Mononuclear cell (primary cell): ENCODE measurements around the gene PLEKHG5. TPM values are rescaled to one million over a fixed set of nuclear protein-coding genes. Genes with fewer than 3 reads are reported as not detected.
A peak's percentile ranks its signal among the peaks of the same experiment; 100 is the strongest.

Source experiments
- H3K27me3 ChIP-seq: 2 replicates; pipeline ENCODE4 v1.6.0; 2011; ENCODE audit warnings: low read length, control low read depth; ENCODE audit not compliant: insufficient read depth
- H3K4me1 ChIP-seq: 2 replicates; pipeline ENCODE4 v1.5.1; 2011; ENCODE audit warnings: mild to moderate bottlenecking, low read length, control low read depth; ENCODE audit not compliant: insufficient read depth
- H3K4me3 ChIP-seq: 2 replicates; pipeline ENCODE4 v1.5.1; 2011; ENCODE audit warnings: mild to moderate bottlenecking, low read length, moderate library complexity
- H3K9me3 ChIP-seq: 2 replicates; pipeline ENCODE4 v1.5.1; 2011; ENCODE audit warnings: low read depth, mild to moderate bottlenecking, control low read depth, low read length
- total RNA-seq: library from RNA; depleted of rRNA; stranded (reverse); fragments of >200 nt; gene quantifications from one replicate; pipeline ENCODE4 v1.2.3, GENCODE V29; 2012

Gene PLEKHG5, protein sequence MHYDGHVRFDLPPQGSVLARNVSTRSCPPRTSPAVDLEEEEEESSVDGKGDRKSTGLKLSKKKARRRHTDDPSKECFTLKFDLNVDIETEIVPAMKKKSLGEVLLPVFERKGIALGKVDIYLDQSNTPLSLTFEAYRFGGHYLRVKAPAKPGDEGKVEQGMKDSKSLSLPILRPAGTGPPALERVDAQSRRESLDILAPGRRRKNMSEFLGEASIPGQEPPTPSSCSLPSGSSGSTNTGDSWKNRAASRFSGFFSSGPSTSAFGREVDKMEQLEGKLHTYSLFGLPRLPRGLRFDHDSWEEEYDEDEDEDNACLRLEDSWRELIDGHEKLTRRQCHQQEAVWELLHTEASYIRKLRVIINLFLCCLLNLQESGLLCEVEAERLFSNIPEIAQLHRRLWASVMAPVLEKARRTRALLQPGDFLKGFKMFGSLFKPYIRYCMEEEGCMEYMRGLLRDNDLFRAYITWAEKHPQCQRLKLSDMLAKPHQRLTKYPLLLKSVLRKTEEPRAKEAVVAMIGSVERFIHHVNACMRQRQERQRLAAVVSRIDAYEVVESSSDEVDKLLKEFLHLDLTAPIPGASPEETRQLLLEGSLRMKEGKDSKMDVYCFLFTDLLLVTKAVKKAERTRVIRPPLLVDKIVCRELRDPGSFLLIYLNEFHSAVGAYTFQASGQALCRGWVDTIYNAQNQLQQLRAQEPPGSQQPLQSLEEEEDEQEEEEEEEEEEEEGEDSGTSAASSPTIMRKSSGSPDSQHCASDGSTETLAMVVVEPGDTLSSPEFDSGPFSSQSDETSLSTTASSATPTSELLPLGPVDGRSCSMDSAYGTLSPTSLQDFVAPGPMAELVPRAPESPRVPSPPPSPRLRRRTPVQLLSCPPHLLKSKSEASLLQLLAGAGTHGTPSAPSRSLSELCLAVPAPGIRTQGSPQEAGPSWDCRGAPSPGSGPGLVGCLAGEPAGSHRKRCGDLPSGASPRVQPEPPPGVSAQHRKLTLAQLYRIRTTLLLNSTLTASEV
- 2.1 TPM for total RNA-seq

DNA sequence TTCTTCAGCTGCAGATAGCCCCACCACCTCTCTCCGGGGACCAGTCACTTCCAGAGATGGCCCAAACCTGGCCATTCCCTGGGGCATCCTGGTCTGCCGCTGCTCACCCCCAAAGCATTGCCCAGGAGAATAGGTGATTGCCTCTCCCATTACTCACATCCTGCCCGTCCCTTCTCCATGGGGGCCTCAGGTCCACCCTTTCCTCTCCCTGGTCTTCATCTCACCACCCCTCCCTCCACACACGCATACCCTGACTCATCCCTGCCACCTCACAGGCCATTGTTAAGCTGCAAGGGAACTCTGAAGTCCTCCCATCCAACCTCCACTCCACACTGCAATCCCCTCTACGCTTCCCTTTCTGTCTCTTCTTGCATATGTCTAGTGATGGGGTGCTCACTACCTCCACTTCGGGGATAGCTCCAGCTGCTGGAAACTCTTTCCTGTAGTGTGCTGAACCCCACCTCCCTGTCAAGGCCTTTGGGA, at the start of gene PLEKHG5:
PLEKHG5 (minus strand) TSS at position 188 of the 483 bp plus-strand sequence. CDS start 14,096 bp downstream, outside the sequence.
- Histone ChIP-seq H3K9me3 (no peaks in the 10 kb centered on the region), H3K4me3 (peak within 1 kb of the TSS; percentile 30), H3K27me3 (peaks cover 2% of the 10 kb centered on the region), H3K4me1 (peaks cover 5% of the 10 kb centered on the region)

DNA sequence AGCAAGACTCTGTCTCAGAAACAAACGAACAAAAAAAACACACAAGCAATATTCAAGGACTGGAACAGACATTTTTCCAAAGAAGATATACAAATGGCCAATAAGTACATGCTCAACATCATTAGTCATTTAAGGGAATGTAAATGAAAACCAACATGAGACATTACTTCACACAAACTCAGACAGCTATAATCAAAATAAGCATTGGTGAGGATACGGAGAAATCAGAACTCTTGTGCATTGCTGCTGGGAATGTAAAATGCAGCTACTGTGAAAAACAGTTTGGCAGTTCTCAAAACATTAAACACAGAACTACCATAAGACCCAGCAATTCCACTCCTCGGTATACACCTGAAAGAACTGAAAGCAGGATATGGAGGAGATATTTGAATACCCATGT, 47.5 kb upstream of the PLEKHG5 start:
- H3K9me3 ChIP-seq: no peaks in the 10 kb centered on the region
- no peaks in the 10 kb centered on the region for H3K4me1 ChIP-seq
- no peaks in the 10 kb centered on the region for H3K27me3 ChIP-seq
- no peak overlapping the region for H3K4me3 ChIP-seq

DNA sequence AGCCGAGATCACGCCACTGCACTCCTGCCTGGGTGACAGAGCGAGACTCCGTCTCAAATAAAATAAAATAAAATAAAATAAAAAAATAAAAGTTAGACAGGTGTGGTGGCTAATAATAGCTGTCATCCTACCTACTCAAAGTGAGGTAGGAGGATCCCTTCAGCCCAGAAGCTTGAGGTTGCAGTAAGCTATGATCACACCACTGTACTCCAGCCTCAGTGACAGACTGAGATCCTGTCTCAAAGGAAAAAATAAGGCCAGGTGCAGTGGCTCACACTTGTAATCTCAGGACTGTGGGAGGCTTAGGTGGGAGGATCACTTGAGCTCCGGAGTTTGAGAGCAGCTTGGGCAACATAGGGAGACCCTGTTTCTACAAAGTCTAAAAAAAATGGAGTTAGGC, 44.8 kb upstream of the PLEKHG5 start:
- H3K4me3 ChIP-seq: no peak overlapping the region
- no peaks in the 10 kb centered on the region for H3K4me1 ChIP-seq
- no peaks in the 10 kb centered on the region for H3K9me3 ChIP-seq
- H3K27me3 ChIP-seq: no peaks in the 10 kb centered on the region

DNA sequence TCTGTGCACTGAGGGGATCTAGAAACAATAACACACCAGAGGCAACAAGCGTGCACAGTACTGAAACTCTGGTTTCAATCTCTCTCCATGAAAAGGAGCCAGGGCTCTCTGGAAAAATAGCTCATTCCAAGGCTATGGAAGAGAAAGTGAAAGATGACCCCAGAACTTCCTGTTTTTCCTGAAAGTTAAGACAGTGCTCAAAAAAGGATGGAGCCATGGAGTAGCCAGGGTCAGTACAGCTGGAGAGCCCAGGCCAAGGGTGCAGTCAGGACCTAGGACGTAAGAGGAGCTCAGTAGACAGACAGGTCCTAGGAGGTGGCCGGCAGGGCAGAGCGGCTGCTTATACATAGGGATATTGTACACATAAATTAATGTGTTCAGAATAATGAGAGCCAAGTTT, 43.7 kb upstream of the PLEKHG5 start:
- no peaks in the 10 kb centered on the region for H3K27me3 ChIP-seq
- H3K4me1 ChIP-seq: no peaks in the 10 kb centered on the region
- H3K9me3 ChIP-seq: no peaks in the 10 kb centered on the region
- H3K4me3 ChIP-seq: no peak overlapping the region

DNA sequence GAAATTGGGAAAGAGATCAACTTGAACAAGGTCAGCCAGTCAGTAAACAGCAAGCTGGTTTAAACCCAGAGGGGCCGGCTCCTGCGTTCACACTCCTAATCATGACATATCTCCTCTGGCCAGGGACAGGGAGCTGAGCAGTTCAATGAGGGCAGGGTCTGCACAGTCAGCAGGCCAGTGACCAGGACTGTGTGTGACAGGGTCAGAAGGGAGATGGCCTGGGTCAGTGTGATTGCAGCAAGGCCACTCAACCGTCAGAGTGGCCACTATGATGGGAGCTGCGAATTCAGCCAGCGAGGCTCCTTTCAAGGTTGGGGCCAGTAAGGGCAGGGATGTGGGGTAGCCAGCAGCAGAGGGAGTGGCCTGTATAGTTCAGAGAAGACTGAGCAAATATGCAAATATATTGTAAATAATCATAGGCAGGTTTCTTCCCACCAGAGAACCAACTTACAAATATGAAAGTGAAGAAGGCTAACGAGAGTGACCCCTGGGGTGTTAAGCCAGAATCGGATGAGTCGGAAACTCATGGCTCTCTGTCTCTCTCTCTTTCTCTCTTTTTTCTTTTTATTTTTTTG, 42.9 kb upstream of the PLEKHG5 start:
- Histone ChIP-seq H3K4me1 (no peaks in the 10 kb centered on the region), H3K4me3 (no peak overlapping the region), H3K9me3 (no peaks in the 10 kb centered on the region), H3K27me3 (no peaks in the 10 kb centered on the region)

DNA sequence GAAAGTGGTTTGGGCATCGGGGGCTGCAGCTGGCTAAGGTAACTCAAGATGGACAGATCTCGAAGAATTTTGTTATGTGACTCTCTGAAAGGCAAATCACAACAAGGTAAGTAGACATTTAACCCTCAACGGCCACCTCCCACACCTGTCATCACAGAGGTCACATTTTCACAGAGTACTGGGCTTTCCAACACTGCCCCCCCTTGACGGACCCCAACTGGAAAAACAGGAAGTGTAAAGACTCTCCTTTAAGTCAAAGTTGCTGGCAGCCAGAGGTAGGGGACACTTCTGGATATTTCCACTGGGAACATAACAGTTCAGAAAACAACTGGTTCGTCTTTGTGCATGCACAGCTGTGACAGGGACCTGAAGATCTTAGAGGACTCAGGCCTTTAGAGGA, 40.5 kb upstream of the PLEKHG5 start:
- H3K9me3 ChIP-seq: no peaks in the 10 kb centered on the region
- H3K4me3 ChIP-seq: no peak overlapping the region
- H3K4me1 ChIP-seq: no peaks in the 10 kb centered on the region
- H3K27me3 ChIP-seq: no peaks in the 10 kb centered on the region

DNA sequence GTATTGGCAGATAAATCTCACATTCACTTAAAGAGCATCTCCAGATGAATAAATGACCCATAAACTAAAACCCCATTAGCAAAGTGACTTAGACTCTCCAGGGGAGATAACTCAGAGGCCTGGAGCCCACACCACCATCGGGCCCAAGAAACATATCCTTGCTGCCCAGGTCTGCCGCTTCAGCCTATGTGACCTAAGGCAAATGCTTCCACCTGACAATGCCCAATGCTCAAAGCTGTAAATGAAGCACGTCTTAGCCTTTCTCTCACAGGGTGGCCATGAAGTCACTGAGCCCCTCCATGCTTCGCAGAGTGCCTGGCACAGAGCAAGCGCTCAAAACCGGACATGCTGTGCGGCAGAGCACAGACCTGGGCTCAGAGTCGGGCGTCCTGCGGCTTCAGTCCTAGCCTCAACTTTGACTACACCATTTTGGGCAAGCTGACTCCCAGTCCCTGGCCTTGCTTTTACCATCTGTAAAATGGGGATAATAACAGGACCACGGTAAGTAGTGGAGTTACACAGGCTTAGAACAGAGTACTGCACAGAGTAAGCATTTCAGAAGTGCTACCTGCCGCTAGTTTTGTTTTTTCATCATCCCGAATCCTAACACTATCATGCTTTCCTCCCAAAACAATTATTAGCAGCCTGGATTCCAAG, 39.2 kb upstream of the PLEKHG5 start:
- Histone ChIP-seq H3K27me3 (no peaks in the 10 kb centered on the region), H3K4me1 (no peaks in the 10 kb centered on the region), H3K9me3 (no peaks in the 10 kb centered on the region), H3K4me3 (no peak overlapping the region)

DNA sequence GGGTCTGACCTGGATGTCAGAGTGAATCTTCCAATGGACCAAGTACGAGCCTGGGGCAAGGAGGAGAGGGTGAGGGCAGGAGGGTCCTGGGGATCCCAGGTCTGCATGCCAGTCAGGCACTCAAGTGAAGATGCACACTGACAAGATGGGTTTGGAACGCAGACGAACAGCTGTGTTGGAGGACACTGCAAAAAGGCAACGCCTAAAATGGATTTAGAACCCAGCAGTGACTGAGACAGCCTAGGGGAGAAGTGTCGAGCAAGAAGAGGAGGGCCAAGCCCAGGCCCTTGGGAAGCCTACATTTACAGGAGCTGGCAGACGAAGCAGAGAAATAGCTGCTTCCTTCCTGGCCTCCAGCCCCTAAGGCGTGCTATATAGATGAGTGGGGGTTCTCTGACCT, 37.0 kb upstream of the PLEKHG5 start:
- H3K27me3 ChIP-seq: no peaks in the 10 kb centered on the region
- H3K4me3 ChIP-seq: no peak overlapping the region
- no peaks in the 10 kb centered on the region for H3K4me1 ChIP-seq

DNA sequence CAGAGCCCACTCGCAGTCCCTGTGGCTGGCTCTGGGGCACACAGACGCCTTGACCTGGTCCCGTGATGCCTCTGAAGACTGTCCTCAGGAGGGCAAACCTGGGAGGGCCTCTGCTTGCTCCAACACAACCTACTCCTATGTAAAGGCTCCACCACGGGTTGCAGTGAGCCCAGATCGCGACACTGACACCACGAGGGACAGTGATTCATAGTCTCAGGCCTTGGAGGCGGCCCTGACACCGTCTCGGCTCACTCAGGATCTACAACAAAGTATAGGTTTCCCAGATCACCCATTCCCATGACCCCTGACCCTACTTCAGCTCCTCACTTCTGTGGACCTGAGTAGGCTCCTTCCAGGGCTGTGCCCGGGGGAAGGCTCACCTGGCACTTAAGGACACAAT, 34.8 kb upstream of the PLEKHG5 start:
- no peak overlapping the region for H3K4me3 ChIP-seq
- no peaks in the 10 kb centered on the region for H3K4me1 ChIP-seq
- no peaks in the 10 kb centered on the region for H3K9me3 ChIP-seq
- H3K27me3 ChIP-seq: no peaks in the 10 kb centered on the region

More for the DNA sequence above, 37.0 kb upstream of the PLEKHG5 start:
- H3K9me3 ChIP-seq: no peaks in the 10 kb centered on the region

DNA sequence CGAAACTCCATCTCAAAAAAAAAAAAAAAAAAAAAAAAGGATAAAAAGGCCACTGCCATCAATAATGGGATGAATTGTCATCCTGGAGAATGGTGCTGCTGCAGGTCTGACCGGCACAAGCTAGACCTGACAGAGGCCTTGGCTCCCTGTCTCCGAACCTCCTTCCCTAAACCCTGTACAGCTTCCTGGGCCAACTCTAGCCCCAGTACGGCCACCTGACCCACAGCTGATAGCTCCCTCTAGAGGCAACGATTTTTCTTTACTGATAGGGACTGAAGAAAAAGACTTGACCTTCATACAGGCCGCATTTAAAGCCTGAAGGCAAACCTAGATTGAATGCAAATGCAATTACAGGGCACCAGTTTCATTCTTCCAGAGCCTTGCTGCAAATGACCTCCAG, 32.1 kb upstream of the PLEKHG5 start:
- Histone ChIP-seq H3K9me3 (no peaks in the 10 kb centered on the region), H3K4me1 (no peaks in the 10 kb centered on the region), H3K4me3 (no peak overlapping the region), H3K27me3 (no peaks in the 10 kb centered on the region)

DNA sequence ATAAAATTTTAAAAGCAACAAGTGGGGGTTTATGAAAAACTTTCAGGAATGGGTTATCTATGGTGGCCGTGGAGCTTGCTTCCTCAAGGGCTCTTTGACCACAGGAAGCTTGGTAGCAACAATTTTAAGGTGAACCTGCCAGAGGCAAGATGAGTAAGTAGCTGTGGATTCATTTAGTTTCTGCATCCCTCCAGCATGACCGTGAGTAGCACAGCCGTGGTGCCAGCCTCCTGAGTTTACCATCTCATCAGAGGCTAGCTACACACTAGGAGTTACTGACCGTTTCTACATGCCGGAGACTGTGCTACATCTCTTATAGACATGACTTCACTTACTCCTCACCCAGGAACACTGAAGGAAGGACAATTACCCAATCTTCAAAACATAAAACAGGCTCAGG, 30.1 kb upstream of the PLEKHG5 start:
- Histone ChIP-seq H3K4me1 (no peaks in the 10 kb centered on the region), H3K9me3 (no peaks in the 10 kb centered on the region), H3K4me3 (no peak overlapping the region), H3K27me3 (no peaks in the 10 kb centered on the region)

DNA sequence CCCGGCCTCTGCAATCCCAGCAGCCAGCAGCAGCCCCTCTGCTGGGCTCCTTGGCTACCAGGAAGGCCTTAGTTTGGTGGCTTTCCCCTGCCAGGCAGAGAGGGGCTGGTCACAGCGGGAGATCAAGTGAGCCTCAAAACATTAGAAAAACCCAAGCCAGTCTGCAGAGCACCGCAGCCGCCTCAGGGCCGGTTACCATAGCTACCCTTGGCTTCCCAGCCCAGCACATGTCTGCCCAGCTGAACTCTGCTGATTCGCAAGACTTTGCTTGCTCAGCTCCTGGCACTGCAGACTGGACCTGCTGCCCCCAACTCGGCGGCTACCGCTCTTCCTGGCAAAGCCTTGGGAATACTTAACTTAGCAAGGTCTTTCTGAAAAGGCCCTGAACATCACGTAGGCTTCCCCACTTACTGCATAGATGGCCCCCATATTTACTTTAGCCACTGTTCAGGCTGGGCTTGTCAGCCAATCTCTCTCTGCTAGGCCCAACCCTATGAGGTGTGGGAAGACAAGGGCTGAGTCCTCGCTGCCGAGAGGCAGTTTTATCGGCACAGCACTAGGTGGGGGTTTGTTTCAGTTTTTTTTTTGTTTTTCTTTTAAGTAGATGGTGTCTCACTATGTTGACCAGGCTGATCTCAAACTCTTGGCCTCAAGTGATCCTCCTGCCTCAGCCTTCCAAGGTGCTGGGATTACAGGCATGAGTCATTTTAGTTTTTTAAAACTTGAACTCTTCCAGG, 28.6 kb upstream of the PLEKHG5 start:
- Histone ChIP-seq H3K4me3 (no peak overlapping the region), H3K4me1 (no peaks in the 10 kb centered on the region), H3K9me3 (no peaks in the 10 kb centered on the region), H3K27me3 (no peaks in the 10 kb centered on the region)

DNA sequence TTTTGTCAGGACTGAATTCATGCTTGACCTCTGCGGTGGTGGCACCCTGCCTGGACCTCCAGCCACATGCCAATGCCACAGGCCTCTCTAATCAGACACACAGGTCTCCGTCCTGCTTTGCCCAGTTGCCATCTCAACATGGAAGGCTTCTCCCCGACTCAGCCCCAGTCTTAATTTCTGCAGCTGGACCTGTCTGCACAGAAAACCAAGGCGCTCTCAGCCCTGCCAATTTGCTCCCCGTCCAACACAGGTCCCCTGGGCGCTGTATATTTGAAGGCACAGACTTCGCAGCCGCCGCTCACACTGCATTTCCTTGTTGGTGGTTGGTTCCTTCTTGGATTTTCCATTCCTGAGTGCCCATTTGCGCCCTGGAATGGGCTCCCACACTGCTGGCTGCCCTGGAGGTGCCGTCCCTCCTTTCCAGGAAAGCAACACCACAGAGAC, 28.0 kb upstream of the PLEKHG5 start:
- H3K4me3 ChIP-seq: no peak overlapping the region
- H3K4me1 ChIP-seq: no peaks in the 10 kb centered on the region
- no peaks in the 10 kb centered on the region for H3K9me3 ChIP-seq
- no peaks in the 10 kb centered on the region for H3K27me3 ChIP-seq

DNA sequence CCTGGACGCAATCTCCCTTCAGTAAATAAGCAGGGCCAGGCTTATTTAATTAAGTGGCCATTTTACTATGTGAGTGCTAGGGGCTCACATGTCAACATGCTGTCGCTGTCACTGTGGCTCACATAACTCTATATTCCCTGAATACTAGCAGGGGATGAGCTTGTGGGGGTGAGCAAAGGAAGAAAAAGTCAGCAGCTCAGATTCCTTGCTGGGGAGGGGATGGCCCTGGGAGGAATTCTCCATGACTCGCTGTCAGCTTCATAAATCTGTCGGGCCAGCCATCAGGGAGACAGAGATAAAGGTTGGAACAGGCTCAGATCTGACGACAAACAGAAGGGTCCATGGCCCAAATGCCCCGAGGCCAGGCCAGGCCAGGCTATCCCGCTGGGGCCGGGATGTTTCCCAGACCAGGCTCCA, 26.0 kb upstream of the PLEKHG5 start:
- H3K9me3 ChIP-seq: no peaks in the 10 kb centered on the region
- H3K4me3 ChIP-seq: no peak overlapping the region
- H3K4me1 ChIP-seq: no peaks in the 10 kb centered on the region
- no peaks in the 10 kb centered on the region for H3K27me3 ChIP-seq
